GM21515 (cell line): Measurements from ENCODE around the gene ICAM3.

Experiments used
- ATAC-seq: cut with Tn5 transposase; IDR thresholded peaks from one replicate; pipeline ENCODE4 v1.9.1; 2021; ENCODE audit not compliant: unreplicated experiment

The ICAM3 gene

GRCh38 chr19:10321417-10321797 is 18.0 kb downstream of the ICAM3 start:
- no peak for ATAC-seq

DNA sequence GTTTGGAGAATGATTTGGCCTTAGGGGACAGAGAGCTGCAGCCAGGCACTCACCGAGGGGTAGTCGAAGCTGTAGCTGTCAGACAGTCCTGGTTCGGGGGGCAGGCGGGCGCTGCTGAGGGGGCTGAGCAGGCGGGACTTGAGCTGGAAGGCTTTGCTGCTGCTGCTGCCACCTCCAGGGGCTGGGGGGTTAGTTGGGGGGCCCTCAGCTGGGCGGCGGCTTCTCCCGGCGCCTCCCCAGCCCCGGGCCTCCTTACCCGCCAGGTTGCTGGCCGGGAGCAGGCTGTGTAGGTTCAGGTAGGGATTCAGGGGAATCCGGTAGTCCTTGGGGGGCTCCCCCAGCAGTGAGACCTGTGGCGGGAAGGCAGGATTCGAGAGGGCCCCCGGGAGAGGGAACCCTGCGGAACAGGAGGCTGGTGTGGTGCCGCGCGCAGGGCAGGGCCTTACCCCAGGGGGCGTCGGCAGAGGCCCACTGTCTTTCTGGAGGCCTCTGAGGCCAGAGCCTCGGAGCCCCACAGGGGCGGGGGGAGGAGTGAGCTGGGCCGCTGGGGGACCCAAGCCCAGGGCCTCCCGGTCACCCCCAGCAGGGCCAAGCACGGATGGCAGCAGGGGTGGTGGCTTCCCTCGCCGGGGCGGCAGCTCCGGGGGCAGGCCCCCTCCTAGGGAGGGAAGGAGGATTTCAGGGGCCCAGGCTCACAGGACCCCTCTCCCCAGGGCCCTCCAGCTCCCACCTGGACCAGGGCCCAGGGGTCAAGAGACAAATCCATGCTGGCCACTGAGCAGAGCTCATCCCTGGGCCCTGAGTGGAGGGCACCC is 18.6 kb downstream of the ICAM3 start:
- ATAC-seq: no peak

GRCh38 chr19:10318807-10319682 is 20.4 kb downstream of the ICAM3 start:
- no peak for ATAC-seq

- no peak for ATAC-seq
Observed at GRCh38 chr19:10317857-10318462, 21.5 kb downstream of the ICAM3 start.

DNA sequence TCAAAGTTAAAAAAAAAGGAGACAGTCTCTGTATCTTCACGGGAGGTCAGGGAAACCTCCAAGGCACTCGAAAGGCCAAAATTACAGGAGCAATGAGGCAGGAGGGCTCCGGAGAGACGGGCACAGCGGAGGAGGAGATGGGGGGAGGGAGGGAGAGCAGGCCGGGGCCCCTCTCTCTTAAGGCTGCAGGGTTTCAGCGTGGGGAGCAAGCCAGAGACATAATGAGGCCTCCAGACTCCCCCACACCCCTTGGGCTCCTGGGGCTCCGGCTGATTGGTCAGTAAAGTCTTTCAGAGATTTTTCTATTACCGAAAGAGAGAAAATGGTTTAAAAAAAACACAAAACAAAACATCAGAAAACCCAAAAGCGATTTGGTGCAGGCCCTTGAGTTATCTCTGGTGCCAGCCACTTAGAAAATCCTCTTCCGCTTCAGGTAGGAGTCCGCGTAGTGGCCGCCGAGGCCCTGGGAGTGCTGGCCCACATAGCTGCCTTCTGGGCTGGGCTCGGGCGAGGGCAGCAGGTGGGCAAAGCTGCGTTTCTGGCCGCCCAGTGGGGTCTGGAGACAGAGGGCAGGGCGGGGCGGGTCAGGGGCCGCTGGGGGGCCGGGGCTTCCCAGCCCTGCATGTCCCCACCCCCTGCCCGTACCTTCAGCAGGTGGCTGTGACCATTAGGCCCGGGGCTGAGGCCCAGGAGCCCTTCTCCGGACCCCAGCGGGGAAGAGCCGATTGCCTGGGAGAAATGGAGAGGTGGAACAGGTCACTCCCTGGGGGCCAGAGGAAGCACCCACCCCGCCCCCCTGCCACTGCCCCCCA is 22.2 kb downstream of the ICAM3 start:
- ATAC-seq: no peak

DNA sequence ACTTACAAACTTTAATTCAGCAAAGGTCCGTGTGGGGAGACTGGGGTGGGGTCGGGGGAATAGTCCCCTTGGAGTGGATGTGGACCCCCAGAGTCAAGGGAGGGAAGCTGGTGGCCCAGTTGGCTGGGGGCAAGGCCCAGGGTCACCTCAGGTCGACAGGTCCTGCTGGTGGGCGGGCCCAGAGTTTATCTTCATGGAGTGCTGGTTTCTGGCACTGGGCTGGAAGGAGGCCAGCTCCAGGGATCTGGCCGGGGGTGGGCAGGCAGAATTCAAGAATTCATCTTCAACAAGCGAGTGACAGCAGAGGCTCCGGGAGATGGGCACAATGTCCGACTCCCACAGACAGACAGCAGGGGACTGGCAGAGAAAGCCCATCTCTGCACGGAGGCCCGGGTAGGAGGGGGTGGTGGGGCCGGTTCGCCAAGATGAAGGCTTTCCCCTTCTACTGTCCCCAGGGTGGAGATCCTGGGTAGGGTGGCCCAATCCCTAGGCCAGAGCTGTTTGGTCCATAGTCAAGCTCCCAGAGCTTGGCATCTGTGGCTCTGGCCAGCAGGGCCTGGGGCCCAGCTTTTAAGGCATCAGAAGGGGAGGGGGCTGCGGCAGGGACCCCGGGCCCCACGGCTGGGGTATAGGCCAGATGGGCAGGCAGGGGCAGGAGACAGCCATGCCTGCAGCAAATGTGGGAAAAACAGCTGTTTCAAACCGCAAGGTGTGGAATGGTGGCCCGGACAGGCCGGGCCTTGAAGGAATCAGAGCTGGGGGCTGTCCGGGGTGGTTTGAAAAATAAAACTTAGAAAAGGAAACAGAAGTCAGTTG is 23.0 kb downstream of the ICAM3 start:
- peak; percentile 6 for ATAC-seq

GRCh38 chr19:10315335-10316214 is 23.8 kb downstream of the ICAM3 start, which contains the start of gene FDX2:
Gene FDX2, minus strand, starts transcription at chr19:10316015. Its CDS starts 19 bp downstream, at chr19:10315996.
- peak; percentile 59 for ATAC-seq

DNA sequence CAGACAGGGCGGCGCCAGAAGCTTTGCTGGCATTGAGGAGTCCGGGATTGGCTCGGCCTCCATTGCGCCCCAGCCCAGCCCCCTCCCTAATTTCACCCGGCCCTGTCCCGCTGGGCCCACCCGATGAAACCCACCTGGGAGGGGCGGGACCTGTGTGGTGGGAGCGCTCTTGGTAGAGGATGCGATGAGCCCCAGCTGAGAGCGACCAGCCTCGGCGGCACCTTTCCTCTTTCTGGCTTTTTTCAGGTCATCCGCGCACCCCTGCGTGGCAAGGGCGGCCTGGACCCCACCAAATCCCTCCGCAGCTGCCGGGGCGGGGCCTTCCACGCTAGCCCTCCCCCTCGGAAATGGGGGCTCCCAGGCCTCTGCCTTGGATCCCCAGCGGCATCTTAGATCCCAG is 30.0 kb downstream of the ICAM3 start, which contains the start of gene ZGLP1:
Gene ZGLP1, minus strand, starts transcription at position 393 of the 400 bp plus-strand sequence.
- ATAC-seq: no peak

- no peak for ATAC-seq
Observed at GRCh38 chr19:10306327-10306726, 33.1 kb downstream of the ICAM3 start.

GRCh38 chr19:10305139-10305806 is 34.2 kb downstream of the ICAM3 start:
- no peak for ATAC-seq

GRCh38 chr19:10299545-10300458 is 39.6 kb downstream of the ICAM3 start:
- ATAC-seq: no peak

- ATAC-seq: no peak
Observed at GRCh38 chr19:10295847-10296591, 43.4 kb downstream of the ICAM3 start.

- no peak for ATAC-seq
Observed at GRCh38 chr19:10295305-10295846, 44.0 kb downstream of the ICAM3 start.

DNA sequence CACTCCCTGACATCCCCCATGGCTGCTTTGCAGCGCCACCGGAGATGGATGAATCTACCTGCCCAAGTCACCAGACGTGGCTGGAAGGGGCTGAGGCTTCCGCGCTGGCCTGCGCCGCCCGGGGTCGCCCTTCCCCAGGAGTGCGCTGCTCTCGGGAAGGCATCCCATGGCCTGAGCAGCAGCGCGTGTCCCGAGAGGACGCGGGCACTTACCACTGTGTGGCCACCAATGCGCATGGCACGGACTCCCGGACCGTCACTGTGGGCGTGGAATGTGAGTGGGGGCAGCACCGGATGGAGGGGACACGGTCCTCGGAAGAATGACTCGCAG is 45.1 kb downstream of the ICAM3 start:
- no peak for ATAC-seq

DNA sequence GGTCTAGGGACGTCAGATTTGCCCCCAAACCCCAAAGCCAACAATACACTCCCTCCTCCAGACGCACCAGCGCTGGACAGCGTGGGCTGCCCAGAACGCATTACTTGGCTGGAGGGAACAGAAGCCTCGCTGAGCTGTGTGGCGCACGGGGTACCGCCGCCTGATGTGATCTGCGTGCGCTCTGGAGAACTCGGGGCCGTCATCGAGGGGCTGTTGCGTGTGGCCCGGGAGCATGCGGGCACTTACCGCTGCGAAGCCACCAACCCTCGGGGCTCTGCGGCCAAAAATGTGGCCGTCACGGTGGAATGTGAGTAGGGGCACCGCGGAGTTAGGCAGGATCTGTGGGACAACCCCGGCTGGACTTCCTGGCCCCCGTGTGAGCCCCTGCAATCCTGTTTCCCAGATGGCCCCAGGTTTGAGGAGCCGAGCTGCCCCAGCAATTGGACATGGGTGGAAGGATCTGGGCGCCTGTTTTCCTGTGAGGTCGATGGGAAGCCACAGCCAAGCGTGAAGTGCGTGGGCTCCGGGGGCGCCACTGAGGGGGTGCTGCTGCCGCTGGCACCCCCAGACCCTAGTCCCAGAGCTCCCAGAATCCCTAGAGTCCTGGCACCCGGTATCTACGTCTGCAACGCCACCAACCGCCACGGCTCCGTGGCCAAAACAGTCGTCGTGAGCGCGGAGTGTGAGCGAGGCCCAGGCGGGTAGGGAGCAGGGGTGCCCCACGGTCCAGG is 45.6 kb downstream of the ICAM3 start:
- ATAC-seq: no peak
